Esophagus squamous epithelium (tissue), 4 donors: Measurements from ENCODE around the gene MOB3A.

Experiments
- POLR2A ChIP-seq, 4 donors: fragments of 450-650 bp; IDR thresholded peaks; one replicate each; pipeline ENCODE4 v1.6.1; 2017; ENCODE audit warnings: antibody characterized with exemption in 4 of 4, mild to moderate bottlenecking in 4 of 4, moderate library complexity in 3 of 4
- TF ChIP-seq, protein P1 (sequence below), 6 experiments: fragments of 450-650 bp in 4 of 6; fragments of 200-600 bp in 2 of 6; sonication (generic) in 2 of 6; IDR thresholded peaks; one replicate each; pipeline ENCODE4 v1.5.1; 2016 to 2019; ENCODE audit warnings: antibody characterized with exemption in 6 of 6, mild to moderate bottlenecking in 4 of 6, moderate library complexity in 4 of 6

DNA sequence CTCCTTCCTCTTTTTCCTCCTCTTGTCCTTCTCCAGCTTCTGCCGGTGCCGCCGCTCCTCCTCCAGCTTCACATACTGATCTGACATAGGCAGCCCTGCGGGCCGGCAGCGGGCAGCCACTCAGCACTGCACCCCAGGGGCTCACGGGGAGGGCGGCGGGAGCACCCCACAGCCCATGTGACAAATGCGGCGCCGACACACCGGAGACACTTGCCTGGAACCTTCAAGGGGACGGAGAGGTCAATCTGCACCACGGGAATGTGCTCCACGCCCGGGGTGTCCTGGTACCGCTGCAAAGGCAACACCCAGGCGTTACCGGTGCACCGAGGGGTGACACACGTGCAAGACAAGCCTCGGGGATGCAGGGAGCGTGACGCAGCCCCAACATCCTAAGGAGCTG, 19.2 kb upstream of the MOB3A start:
- no peak for TF ChIP-seq POLR2A (IDR thresholded peaks at IDR 0.05)
- TF ChIP-seq, protein P1, sequence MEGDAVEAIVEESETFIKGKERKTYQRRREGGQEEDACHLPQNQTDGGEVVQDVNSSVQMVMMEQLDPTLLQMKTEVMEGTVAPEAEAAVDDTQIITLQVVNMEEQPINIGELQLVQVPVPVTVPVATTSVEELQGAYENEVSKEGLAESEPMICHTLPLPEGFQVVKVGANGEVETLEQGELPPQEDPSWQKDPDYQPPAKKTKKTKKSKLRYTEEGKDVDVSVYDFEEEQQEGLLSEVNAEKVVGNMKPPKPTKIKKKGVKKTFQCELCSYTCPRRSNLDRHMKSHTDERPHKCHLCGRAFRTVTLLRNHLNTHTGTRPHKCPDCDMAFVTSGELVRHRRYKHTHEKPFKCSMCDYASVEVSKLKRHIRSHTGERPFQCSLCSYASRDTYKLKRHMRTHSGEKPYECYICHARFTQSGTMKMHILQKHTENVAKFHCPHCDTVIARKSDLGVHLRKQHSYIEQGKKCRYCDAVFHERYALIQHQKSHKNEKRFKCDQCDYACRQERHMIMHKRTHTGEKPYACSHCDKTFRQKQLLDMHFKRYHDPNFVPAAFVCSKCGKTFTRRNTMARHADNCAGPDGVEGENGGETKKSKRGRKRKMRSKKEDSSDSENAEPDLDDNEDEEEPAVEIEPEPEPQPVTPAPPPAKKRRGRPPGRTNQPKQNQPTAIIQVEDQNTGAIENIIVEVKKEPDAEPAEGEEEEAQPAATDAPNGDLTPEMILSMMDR (IDR thresholded peaks at IDR 0.05) = no peak
